Gastroesophageal sphincter (tissue), 3 donors: ENCODE results near the gene ZCCHC14.

ENCODE experiments used
- EP300 ChIP-seq: sonication (generic); formaldehyde crosslinking; IDR thresholded peaks from one replicate; pipeline ENCODE4 v1.6.1; 2017; ENCODE audit warnings: antibody characterized with exemption, mild to moderate bottlenecking
- POLR2A ChIP-seq, 2 donors: fragments of 450-650 bp; IDR thresholded peaks; one replicate each; pipeline ENCODE4 v1.6.1; 2017; ENCODE audit warnings: antibody characterized with exemption in 2 of 2, mild to moderate bottlenecking in 2 of 2, moderate library complexity in 1 of 2
- POLR2AphosphoS5 ChIP-seq: sonication (generic); formaldehyde crosslinking; IDR thresholded peaks from one replicate; pipeline ENCODE4 v1.6.1; 2017; ENCODE audit warnings: antibody characterized with exemption
- TF ChIP-seq, protein P1 (sequence below), 4 experiments: fragments of 200-600 bp in 2 of 4; fragments of 450-650 bp in 2 of 4; sonication (generic) in 1 of 4; IDR thresholded peaks; one replicate each; pipeline ENCODE4 v1.5.1; 2017 to 2019; ENCODE audit warnings: antibody characterized with exemption in 4 of 4, mild to moderate bottlenecking in 2 of 4, moderate library complexity in 2 of 4

DNA sequence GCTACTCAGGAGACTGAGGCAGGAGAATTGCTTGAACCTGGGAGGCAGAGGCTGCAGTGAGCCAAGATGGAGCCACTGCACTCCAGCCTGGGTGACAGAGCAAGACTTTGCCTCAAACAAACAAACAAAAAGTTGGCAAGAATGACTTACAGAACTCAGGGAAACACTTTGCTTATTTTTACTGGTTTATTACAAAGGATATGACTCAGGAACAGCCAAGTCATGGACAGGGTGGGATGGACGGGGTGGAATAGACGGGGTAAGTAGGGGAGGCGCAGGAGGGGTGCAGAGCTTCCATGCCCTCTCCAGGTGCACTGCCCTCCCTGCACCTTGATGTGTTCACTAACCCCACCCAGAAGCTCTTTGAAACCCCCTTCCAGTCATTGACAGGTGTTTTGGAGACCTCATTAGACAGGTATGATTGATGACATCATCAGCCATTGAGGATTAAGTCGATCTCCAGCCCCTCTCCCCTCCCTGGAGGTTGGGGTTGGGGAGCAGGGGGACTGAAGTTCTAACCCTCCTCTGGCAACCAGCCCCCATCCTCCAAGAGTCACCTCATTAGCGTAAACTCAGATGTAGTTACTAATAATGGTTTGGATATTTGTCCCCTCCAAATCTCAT, 41.3 kb upstream of the ZCCHC14 start:
- TF ChIP-seq, protein P1, sequence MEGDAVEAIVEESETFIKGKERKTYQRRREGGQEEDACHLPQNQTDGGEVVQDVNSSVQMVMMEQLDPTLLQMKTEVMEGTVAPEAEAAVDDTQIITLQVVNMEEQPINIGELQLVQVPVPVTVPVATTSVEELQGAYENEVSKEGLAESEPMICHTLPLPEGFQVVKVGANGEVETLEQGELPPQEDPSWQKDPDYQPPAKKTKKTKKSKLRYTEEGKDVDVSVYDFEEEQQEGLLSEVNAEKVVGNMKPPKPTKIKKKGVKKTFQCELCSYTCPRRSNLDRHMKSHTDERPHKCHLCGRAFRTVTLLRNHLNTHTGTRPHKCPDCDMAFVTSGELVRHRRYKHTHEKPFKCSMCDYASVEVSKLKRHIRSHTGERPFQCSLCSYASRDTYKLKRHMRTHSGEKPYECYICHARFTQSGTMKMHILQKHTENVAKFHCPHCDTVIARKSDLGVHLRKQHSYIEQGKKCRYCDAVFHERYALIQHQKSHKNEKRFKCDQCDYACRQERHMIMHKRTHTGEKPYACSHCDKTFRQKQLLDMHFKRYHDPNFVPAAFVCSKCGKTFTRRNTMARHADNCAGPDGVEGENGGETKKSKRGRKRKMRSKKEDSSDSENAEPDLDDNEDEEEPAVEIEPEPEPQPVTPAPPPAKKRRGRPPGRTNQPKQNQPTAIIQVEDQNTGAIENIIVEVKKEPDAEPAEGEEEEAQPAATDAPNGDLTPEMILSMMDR (IDR thresholded peaks at IDR 0.05): no peak
- TF ChIP-seq POLR2A (IDR thresholded peaks at IDR 0.05) (no peak), POLR2AphosphoS5 (no peak), EP300 (no peak)
